Fibroblast of skin of back (primary cell): ENCODE measurements around the gene ZNRF1.

Experiments
- DNase-seq: peaks from one replicate; pipeline ENCODE4 v3.0.0-alpha.2; 2013

The ZNRF1 gene

GRCh38 chr16:75099738-75100602 lies 101.1 kb downstream of the ZNRF1 start:
- peak; percentile 74 for DNase-seq

- no peak for DNase-seq
These were observed 101.8 kb downstream of the ZNRF1 start for GRCh38 chr16:75100603-75100990.

- DNase-seq: no peak
These were observed 102.8 kb downstream of the ZNRF1 start for GRCh38 chr16:75101635-75102034.

GRCh38 chr16:75102595-75102994 lies 103.8 kb downstream of the ZNRF1 start:
- DNase-seq: no peak

- no peak for DNase-seq
These were observed 105.2 kb downstream of the ZNRF1 start for GRCh38 chr16:75103994-75104393.

GRCh38 chr16:75104836-75105235 lies 106.0 kb downstream of the ZNRF1 start:
- no peak for DNase-seq

- DNase-seq: no peak
These were observed 106.7 kb downstream of the ZNRF1 start for GRCh38 chr16:75105306-75106061.

- DNase-seq: no peak
These were observed 107.8 kb downstream of the ZNRF1 start for GRCh38 chr16:75106351-75107274.

GRCh38 chr16:75107505-75107904 lies 108.7 kb downstream of the ZNRF1 start:
- DNase-seq: no peak

GRCh38 chr16:75108792-75109731 lies 110.2 kb downstream of the ZNRF1 start:
- peak; percentile 88 for DNase-seq

- DNase-seq: no peak
These were observed 111.0 kb downstream of the ZNRF1 start for GRCh38 chr16:75109732-75110243.

GRCh38 chr16:75110637-75111513 lies 112.1 kb downstream of the ZNRF1 start:
- peak; percentile 85 for DNase-seq

- DNase-seq: no peak
These were observed 112.7 kb downstream of the ZNRF1 start for GRCh38 chr16:75111514-75111940.

- DNase-seq: no peak
These were observed 113.3 kb downstream of the ZNRF1 start for GRCh38 chr16:75111961-75112733.

GRCh38 chr16:75112734-75113491 lies 114.1 kb downstream of the ZNRF1 start:
- DNase-seq: no peak

- DNase-seq: no peak
These were observed 114.8 kb downstream of the ZNRF1 start for GRCh38 chr16:75113541-75114121.

GRCh38 chr16:75114179-75114945 lies 115.5 kb downstream of the ZNRF1 start:
- DNase-seq: no peak
